Panc1 (cell line): ENCODE results near the gene WNT9A.

Experiments used
- POLR2AphosphoS5 ChIP-seq: IDR thresholded peaks from 2 replicates; pipeline ENCODE4 v1.6.1; 2012; ENCODE audit warnings: mild to moderate bottlenecking, low read depth, low read length, moderate library complexity
- SIN3A ChIP-seq: IDR thresholded peaks from 2 replicates; pipeline ENCODE4 v1.6.1; 2012; ENCODE audit warnings: low read depth, mild to moderate bottlenecking, low read length, moderate library complexity, borderline replicate concordance; ENCODE audit not compliant: insufficient read depth
- TF ChIP-seq, protein P1 (sequence below), 2 experiments: IDR thresholded peaks; 2 replicates each; pipeline ENCODE4 v1.6.1; 2011 to 2012; ENCODE audit warnings: low read depth in 2 of 2, control low read depth in 1 of 2, low read length in 1 of 2, mild to moderate bottlenecking in 1 of 2, moderate library complexity in 1 of 2; ENCODE audit not compliant: insufficient read depth in 1 of 2
- TF ChIP-seq, protein P2 (sequence below): fragments of 450-650 bp; IDR thresholded peaks from 2 replicates; pipeline ENCODE4 v1.5.1; 2017; ENCODE audit warnings: mild to moderate bottlenecking

DNA sequence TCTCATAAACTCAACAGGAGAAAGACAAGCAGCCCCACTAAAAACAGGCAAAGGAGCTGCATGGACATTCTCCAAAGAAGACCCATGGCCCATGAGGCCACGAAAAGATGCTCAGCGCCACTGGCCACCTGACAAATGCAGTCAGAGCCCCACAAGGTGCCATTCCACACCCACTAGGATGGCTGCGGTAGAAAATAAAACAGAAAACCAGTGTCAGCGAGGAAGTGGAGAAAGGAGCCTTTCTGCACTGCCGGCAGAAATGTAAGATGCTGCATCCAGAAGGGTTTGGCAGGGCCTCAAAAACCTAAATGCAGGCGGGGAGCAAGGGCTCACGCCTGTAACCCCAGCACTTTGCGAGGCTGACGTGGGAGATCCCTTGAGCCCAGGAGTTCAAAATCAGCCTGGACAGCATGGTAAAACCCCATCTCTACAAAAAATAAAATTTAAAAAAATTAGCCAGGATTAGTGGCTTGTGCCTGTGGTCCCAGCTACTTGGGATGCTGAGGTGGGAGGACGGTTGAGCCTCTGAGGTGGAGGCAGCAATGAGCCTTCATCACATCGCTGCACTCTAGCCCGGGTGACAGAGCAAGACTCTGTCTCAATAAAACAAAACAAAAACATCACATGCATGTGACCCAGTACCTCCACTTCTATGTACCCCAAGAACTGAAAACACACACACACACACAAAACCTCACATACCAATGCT, 4.2 kb downstream of the WNT9A start:
- TF ChIP-seq, protein P1, sequence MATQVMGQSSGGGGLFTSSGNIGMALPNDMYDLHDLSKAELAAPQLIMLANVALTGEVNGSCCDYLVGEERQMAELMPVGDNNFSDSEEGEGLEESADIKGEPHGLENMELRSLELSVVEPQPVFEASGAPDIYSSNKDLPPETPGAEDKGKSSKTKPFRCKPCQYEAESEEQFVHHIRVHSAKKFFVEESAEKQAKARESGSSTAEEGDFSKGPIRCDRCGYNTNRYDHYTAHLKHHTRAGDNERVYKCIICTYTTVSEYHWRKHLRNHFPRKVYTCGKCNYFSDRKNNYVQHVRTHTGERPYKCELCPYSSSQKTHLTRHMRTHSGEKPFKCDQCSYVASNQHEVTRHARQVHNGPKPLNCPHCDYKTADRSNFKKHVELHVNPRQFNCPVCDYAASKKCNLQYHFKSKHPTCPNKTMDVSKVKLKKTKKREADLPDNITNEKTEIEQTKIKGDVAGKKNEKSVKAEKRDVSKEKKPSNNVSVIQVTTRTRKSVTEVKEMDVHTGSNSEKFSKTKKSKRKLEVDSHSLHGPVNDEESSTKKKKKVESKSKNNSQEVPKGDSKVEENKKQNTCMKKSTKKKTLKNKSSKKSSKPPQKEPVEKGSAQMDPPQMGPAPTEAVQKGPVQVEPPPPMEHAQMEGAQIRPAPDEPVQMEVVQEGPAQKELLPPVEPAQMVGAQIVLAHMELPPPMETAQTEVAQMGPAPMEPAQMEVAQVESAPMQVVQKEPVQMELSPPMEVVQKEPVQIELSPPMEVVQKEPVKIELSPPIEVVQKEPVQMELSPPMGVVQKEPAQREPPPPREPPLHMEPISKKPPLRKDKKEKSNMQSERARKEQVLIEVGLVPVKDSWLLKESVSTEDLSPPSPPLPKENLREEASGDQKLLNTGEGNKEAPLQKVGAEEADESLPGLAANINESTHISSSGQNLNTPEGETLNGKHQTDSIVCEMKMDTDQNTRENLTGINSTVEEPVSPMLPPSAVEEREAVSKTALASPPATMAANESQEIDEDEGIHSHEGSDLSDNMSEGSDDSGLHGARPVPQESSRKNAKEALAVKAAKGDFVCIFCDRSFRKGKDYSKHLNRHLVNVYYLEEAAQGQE (IDR thresholded peaks at IDR 0.05; ENCODE audit: insufficient read depth in 1 of 2, low read depth in 2 of 2, low read length in 1 of 2) = no peak
- TF ChIP-seq, protein P2, sequence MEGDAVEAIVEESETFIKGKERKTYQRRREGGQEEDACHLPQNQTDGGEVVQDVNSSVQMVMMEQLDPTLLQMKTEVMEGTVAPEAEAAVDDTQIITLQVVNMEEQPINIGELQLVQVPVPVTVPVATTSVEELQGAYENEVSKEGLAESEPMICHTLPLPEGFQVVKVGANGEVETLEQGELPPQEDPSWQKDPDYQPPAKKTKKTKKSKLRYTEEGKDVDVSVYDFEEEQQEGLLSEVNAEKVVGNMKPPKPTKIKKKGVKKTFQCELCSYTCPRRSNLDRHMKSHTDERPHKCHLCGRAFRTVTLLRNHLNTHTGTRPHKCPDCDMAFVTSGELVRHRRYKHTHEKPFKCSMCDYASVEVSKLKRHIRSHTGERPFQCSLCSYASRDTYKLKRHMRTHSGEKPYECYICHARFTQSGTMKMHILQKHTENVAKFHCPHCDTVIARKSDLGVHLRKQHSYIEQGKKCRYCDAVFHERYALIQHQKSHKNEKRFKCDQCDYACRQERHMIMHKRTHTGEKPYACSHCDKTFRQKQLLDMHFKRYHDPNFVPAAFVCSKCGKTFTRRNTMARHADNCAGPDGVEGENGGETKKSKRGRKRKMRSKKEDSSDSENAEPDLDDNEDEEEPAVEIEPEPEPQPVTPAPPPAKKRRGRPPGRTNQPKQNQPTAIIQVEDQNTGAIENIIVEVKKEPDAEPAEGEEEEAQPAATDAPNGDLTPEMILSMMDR = no peak
- TF ChIP-seq SIN3A = no peak
- TF ChIP-seq POLR2AphosphoS5 = no peak
